ENCODE measurements around the gene PANK1. TPM values are rescaled to one million over a fixed set of nuclear protein-coding genes. Genes with fewer than 3 reads are reported as not detected.

Gene PANK1
- total RNA-seq, 1 donor: 7.3 TPM

DNA sequence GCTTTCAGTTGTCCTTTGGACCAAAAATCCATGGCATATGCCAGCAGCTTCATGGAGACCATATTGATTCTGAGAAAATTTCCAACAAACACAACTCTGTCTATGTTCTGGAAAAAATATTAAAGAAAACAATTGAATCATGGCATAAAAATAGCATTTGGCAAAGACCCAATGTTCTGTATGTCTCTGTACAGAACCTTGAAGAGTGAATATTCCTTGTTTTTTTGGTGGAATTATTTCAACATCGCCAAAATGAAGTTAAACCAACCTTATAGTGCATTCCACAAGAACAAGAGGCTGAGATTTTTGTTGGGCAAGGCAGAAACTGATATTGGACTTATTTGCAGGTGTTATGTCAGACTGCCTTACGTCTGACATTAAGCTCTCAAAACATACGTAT is 56.4 kb downstream of the PANK1 start:
- TF ChIP-seq, protein P1, sequence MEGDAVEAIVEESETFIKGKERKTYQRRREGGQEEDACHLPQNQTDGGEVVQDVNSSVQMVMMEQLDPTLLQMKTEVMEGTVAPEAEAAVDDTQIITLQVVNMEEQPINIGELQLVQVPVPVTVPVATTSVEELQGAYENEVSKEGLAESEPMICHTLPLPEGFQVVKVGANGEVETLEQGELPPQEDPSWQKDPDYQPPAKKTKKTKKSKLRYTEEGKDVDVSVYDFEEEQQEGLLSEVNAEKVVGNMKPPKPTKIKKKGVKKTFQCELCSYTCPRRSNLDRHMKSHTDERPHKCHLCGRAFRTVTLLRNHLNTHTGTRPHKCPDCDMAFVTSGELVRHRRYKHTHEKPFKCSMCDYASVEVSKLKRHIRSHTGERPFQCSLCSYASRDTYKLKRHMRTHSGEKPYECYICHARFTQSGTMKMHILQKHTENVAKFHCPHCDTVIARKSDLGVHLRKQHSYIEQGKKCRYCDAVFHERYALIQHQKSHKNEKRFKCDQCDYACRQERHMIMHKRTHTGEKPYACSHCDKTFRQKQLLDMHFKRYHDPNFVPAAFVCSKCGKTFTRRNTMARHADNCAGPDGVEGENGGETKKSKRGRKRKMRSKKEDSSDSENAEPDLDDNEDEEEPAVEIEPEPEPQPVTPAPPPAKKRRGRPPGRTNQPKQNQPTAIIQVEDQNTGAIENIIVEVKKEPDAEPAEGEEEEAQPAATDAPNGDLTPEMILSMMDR (IDR thresholded peaks at IDR 0.05; ENCODE audit: insufficient read depth, low read depth, low read length): no peak
- DNase-seq (ENCODE audit: low read depth): no peak

DNA sequence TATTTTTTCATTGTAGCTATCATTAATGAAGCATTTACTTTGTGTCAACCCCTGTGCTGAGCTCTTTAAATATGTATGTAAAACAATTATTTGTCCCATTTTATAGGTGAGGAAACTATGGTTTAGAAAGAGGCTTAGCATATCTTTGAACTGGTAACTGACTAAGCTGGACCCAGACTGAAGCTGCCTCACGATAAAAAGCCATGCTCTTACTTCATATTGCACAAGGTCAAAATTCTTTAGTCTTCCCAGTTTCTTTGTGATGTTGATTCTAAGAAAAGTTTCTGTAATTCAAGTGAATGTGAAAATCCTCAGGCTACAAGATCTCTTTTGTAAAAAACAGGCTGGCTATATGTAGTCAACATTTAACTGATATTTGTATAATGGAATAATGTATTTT is 63.0 kb downstream of the PANK1 start:
- TF ChIP-seq, protein P1 (IDR thresholded peaks at IDR 0.05; ENCODE audit: insufficient read depth, low read depth, low read length): no peak
- DNase-seq (ENCODE audit: low read depth): no peak
- H3K4me3 ChIP-seq (ENCODE audit: low read depth, low read length): no peak overlapping the region

More for the DNA sequence above, 56.4 kb downstream of the PANK1 start:
- H3K4me3 ChIP-seq (ENCODE audit: low read depth, low read length): no peak overlapping the region

DNA sequence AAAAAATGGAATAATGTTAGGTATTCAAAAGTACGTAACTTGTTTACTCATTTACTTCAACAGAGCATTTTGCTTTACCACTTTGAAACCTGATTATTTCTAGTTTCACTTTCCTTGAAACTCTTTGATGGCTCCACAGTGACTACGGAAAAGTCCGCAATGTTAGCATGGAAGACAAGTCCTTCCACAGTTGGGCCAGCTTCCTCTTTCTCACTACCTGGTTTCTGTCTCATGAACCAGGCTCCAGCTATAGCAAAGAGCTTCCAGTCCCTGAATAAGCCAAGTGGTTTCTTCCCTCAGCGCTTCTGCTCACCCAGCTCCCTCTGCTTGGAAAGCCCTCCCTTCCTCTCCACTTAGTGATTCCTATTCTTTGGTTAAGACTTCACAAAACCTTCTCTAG is 64.8 kb downstream of the PANK1 start:
- no peak overlapping the region for H3K4me3 ChIP-seq (ENCODE audit: low read depth, low read length)

DNA sequence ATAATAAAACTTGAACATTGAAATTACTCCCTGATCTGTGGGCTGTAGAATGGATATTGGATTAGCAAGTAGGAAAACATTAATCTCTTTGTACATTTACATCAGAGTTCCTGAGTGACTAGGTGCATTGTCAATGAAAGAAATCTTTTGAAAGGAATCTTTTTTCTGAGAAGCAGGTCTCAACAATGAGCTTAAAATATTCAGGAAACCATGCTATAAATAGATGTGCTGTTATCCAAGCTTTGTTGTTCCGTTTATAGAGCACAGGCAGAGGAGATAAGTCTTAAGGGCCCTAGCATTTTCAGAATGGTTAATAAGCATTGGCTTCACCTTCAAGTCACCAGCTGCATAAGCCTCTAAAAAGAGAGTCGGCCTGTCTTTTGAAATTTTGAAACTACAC is 68.3 kb downstream of the PANK1 start:
- TF ChIP-seq, protein P1 (IDR thresholded peaks at IDR 0.05; ENCODE audit: insufficient read depth, low read depth, low read length): no peak
- no peak for DNase-seq (ENCODE audit: low read depth)
- H3K4me3 ChIP-seq (ENCODE audit: low read depth, low read length): no peak overlapping the region

More for the DNA sequence above, 64.8 kb downstream of the PANK1 start:
- TF ChIP-seq, protein P1 (IDR thresholded peaks at IDR 0.05; ENCODE audit: insufficient read depth, low read depth, low read length): no peak
- DNase-seq (ENCODE audit: low read depth): no peak

DNA sequence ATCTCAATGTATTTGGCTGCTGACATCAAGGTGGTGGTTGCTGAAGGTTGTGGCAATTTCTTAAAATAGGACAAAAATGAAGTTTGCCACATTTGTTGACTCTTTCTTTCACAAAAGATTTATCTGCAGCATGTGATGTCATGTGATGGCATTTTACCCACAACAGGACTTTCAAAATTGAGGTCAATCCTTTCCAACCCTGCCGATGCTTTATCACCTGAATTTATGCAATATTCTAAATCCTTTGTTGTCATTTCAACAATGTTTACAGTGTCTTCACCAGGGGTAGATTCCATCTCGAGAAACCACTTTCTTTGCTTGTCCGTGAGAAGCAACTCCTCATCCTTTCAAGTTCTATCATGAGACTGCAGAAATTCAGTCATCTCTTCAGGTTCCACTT is 69.0 kb downstream of the PANK1 start:
- H3K4me3 ChIP-seq (ENCODE audit: low read depth, low read length): no peak overlapping the region
- TF ChIP-seq, protein P1 (IDR thresholded peaks at IDR 0.05; ENCODE audit: insufficient read depth, low read depth, low read length): no peak
- no peak for DNase-seq (ENCODE audit: low read depth)

DNA sequence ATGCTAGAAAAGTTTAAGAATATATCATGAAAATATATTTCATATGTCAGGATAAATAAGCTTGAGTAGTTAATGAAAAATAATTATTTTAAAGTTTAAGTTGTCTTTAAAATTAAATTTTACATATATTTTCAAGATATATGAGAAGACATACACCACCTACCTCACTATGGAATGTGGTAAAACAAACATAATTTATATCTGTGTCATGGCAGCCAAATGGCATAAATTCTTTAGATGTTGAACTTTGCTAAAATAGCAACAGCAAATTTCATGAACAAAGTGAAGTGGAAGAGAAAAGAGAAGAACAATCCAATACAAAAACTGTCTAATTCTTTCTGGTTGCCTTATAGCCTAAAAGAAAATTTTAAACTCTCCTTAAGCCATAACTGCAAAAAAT is 70.0 kb downstream of the PANK1 start:
- DNase-seq (ENCODE audit: low read depth): no peak
- TF ChIP-seq, protein P1 (IDR thresholded peaks at IDR 0.05; ENCODE audit: insufficient read depth, low read depth, low read length): no peak
- H3K4me3 ChIP-seq (ENCODE audit: low read depth, low read length): no peak overlapping the region

DNA sequence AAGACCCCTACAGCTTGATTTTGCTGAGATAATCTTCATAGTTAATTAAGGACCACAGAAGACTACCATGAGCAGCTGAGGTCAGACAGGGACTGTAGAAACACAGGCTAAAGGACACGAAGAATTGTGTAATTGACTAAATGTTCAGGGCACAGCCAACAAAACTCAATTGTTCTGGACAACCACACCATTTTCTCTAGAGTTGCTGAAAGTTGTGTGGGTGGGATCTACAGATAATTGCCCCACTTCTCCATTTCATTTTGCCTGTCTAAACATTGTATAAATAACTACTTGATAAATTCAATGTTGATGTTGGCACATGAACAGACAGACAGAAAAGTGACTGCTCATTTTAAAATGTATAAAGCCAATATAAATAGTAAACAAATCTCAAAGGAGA is 70.7 kb downstream of the PANK1 start:
- TF ChIP-seq, protein P1 (IDR thresholded peaks at IDR 0.05; ENCODE audit: insufficient read depth, low read depth, low read length): no peak
- no peak overlapping the region for H3K4me3 ChIP-seq (ENCODE audit: low read depth, low read length)
- DNase-seq (ENCODE audit: low read depth): no peak
